Karpas-422 (cell line): ENCODE data around the gene RCOR2. TPM values are rescaled to one million over a fixed set of nuclear protein-coding genes. Genes with fewer than 3 reads are reported as not detected.
A peak's percentile ranks its signal among the peaks of the same experiment; 100 is the strongest.
"Not testable (repeated sequence)": the region's sequence is repeated elsewhere in the genome, so short reads cannot be mapped to it uniquely, and the experiment has no call there.

Source experiments
- DNase-seq: peaks from one replicate; pipeline ENCODE4 v3.0.0-alpha.2; 2015
- H2AFZ ChIP-seq: fragments of 200-600 bp; sonication (generic); 2 replicates; pipeline ENCODE4 v1.6.1; 2014; ENCODE audit warnings: antibody characterized with exemption, low read length, mixed read lengths
- H3K27ac ChIP-seq: fragments of 200-600 bp; sonication (generic); 2 replicates; pipeline ENCODE4 v1.5.1; 2014; ENCODE audit warnings: mild to moderate bottlenecking, low read length, moderate library complexity
- H3K27me3 ChIP-seq: fragments of 200-600 bp; sonication (generic); 2 replicates; pipeline ENCODE4 v1.6.1; 2014; ENCODE audit warnings: low read length, mixed read lengths
- H3K36me3 ChIP-seq: fragments of 200-600 bp; sonication (generic); 2 replicates; pipeline ENCODE4 v1.6.1; 2014; ENCODE audit warnings: low read length, mixed read lengths; ENCODE audit not compliant: insufficient read depth
- H3K4me1 ChIP-seq: fragments of 200-600 bp; sonication (generic); 2 replicates; pipeline ENCODE4 v1.6.1; 2014; ENCODE audit warnings: mild to moderate bottlenecking, low read length, mixed read lengths
- H3K4me2 ChIP-seq: fragments of 200-600 bp; sonication (generic); 2 replicates; pipeline ENCODE4 v1.6.1; 2014; ENCODE audit warnings: low read length, low read depth, mild to moderate bottlenecking; ENCODE audit not compliant: poor library complexity, severe bottlenecking
- H3K4me3 ChIP-seq: fragments of 200-600 bp; sonication (generic); 2 replicates; pipeline ENCODE4 v1.5.1; 2014; ENCODE audit warnings: mild to moderate bottlenecking, antibody characterized with exemption, low read length, mixed read lengths
- H3K79me2 ChIP-seq: fragments of 200-600 bp; sonication (generic); 2 replicates; pipeline ENCODE4 v1.6.1; 2014; ENCODE audit warnings: mild to moderate bottlenecking, low read length, mixed read lengths
- H3K9ac ChIP-seq: fragments of 200-600 bp; sonication (generic); 2 replicates; pipeline ENCODE4 v1.6.0; 2014; ENCODE audit warnings: low read length
- H3K9me2 ChIP-seq: fragments of 200-600 bp; sonication (generic), shearing (Covaris generic); replicated peaks from 2 replicates; pipeline ENCODE4 v1.6.0; 2014; ENCODE audit warnings: mild to moderate bottlenecking, low read length, moderate library complexity; ENCODE audit not compliant: insufficient read depth
- H3K9me3 ChIP-seq: fragments of 300-700, 200-600 bp; sonication (generic); 2 replicates; pipeline ENCODE4 v1.6.1; 2014; ENCODE audit warnings: low read length, mixed read lengths
- H4K20me1 ChIP-seq: fragments of 200-600 bp; sonication (generic); 2 replicates; pipeline ENCODE4 v1.6.1; 2014; ENCODE audit warnings: mild to moderate bottlenecking, antibody characterized with exemption, low read length, low read depth; ENCODE audit not compliant: insufficient read depth
- total RNA-seq: library from RNA; depleted of rRNA; stranded (reverse); fragments of >200 nt; shearing (Covaris generic); gene quantifications from 2 replicates; pipeline ENCODE4 v1.2.3, GENCODE V29; 2014; ENCODE audit warnings: low replicate concordance; rRNA removed

Gene RCOR2
- 2.1 and 2.4 TPM in 2 replicates for total RNA-seq

- Histone ChIP-seq H3K27ac (no peak within 1 kb of the TSS), H3K4me1 (peaks cover 30% of the 10 kb centered on the region), H3K9me3 (no peaks in the 10 kb centered on the region), H3K9ac (peak within 1 kb of the TSS; percentile 75), H3K4me2 (peak within 1 kb of the TSS; percentile 93), H3K27me3 (no peaks in the 10 kb centered on the region), H3K9me2 (no peaks in the 10 kb centered on the region), H3K79me2 (no peaks in the 10 kb centered on the region), H4K20me1 (no peaks in the 10 kb centered on the region), H3K4me3 (peak within 1 kb of the TSS; percentile 71), H3K36me3 (no peaks in the 10 kb centered on the region), H2AFZ (peak within 1 kb of the TSS; percentile 18; the same call in 1 of the 2 replicates)
- DNase-seq = peak; percentile 95
These were observed at the start of gene RCOR2 for GRCh38 chr11:63916837-63917691. TSS of gene RCOR2 (minus strand) at chr11:63917164. CDS start at chr11:63916456, 708 bp downstream.

DNA sequence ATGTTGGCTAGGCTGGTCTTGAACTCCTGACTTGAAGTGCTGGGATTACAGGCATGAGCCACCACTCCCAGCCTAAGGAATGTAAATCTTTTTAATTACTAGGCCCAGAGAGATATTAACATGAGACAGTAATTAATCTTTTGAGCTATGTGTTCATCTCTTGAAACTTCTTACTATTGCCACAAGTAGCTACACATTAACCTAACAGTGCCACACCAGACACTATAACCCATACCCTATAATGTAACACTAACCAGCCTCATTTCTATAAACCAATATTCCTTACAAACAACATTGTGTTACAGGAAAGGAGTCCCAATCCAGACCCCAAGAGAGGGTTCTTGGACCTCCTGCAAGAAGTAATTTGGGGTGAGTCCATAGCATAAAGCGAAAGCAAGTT, 49.5 kb upstream of the RCOR2 start:
- no peak for DNase-seq
- Histone ChIP-seq H2AFZ (no peak overlapping the region), H3K4me3 (no peak overlapping the region), H3K9me3 (no peaks in the 10 kb centered on the region), H3K79me2 (no peaks in the 10 kb centered on the region), H3K9ac (no peak overlapping the region), H3K4me1 (no peaks in the 10 kb centered on the region), H4K20me1 (0 out of 2 replicates have a peak, but pooled peaks cover 5% of the 10 kb centered on the region), H3K36me3 (no peaks in the 10 kb centered on the region), H3K27ac (no peak overlapping the region), H3K4me2 (no peak overlapping the region), H3K9me2 (no peaks in the 10 kb centered on the region), H3K27me3 (no peaks in the 10 kb centered on the region)

- not testable (repeated sequence) for H3K9ac ChIP-seq, H3K4me1 ChIP-seq, H3K27me3 ChIP-seq, H3K9me2 ChIP-seq, H3K27ac ChIP-seq, H3K4me2 ChIP-seq, H3K4me3 ChIP-seq, H4K20me1 ChIP-seq, H3K79me2 ChIP-seq, H3K36me3 ChIP-seq, H2AFZ ChIP-seq, H3K9me3 ChIP-seq, DNase-seq
These were observed 46.9 kb upstream of the RCOR2 start for GRCh38 chr11:63963895-63964294.

DNA sequence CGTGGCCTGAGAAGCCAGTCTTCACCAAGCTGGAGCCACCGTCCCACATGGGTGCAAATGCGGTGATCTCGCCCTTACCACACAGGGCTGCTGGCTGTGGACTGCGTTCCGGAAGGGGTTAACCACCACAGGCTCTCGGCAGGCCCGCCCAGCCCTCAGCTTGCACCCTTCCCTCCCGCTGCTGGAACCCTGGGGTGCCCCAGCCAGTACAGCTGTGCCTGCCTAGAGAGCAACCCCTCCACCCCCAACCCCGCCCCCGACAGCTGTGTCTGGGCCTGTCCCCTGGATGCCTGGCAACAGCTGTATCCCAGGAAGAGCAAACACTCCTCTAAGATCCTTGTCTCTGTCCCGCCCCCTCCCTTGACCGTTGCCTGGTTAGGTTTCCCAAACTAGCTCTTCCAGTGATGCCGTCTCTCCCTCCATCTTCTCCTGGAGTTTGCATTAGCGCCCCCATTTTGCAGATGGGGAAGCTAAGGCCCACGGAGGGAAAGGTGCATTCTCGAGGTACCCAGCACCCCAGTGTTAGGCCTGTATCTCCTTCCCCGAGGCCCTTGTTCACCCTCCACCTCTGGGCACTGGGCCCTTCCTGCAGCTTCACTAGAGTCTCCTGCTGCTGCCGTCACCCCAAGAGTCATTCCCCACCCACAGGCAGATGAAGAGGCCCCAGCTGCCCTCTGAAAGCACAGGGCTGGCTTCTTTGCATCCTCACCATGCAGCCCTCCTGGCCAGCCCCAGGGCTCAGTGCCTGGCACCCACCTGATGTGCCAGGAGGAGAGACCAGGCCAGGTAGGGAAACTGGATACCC, 44.8 kb upstream of the RCOR2 start:
- Histone ChIP-seq H3K4me2 (no peak overlapping the region), H3K9me2 (no peaks in the 10 kb centered on the region), H3K27me3 (no peaks in the 10 kb centered on the region), H3K9ac (no peak overlapping the region), H2AFZ (no peak overlapping the region), H3K79me2 (no peaks in the 10 kb centered on the region), H3K36me3 (no peaks in the 10 kb centered on the region), H3K4me1 (no peaks in the 10 kb centered on the region), H4K20me1 (peaks cover 9% of the 10 kb centered on the region; the same call in 1 of the 2 replicates), H3K4me3 (no peak overlapping the region), H3K27ac (no peak overlapping the region), H3K9me3 (no peaks in the 10 kb centered on the region)
- no peak for DNase-seq

- Histone ChIP-seq H3K4me1 (no peaks in the 10 kb centered on the region), H3K27me3 (no peaks in the 10 kb centered on the region), H3K79me2 (no peaks in the 10 kb centered on the region), H2AFZ (no peak overlapping the region), H3K36me3 (no peaks in the 10 kb centered on the region), H3K27ac (no peak overlapping the region), H3K9me2 (no peaks in the 10 kb centered on the region), H3K4me2 (no peak overlapping the region), H3K9ac (no peak overlapping the region), H3K4me3 (no peak overlapping the region), H4K20me1 (peaks cover 9% of the 10 kb centered on the region; the same call in 1 of the 2 replicates), H3K9me3 (no peaks in the 10 kb centered on the region)
- no peak for DNase-seq
These were observed 41.0 kb upstream of the RCOR2 start for GRCh38 chr11:63958008-63958407.

DNA sequence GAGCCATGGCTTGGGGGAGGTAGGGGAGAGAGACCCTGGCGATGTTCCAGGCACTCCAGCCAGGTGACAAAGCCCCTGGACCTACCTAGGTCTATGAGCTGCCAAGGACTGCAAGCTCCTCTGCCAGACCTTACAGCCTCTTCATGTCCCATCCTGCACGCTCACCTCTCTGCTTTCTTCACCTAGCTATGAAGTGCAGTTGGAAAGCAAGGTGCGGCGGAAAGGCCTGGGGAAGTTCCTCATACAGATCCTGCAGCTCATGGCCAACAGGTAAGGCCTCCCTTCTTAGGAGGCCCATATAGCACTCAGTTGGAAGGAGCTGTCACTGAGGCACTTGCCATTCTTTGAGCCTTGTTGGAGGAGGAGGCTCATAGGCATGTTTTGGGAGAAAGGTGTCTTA, 35.6 kb upstream of the RCOR2 start:
- Histone ChIP-seq H3K4me3 (no peak overlapping the region), H4K20me1 (no peaks in the 10 kb centered on the region), H3K36me3 (peaks cover 9% of the 10 kb centered on the region; the same call in 1 of the 2 replicates)

GRCh38 chr11:63951779-63952536, 35.0 kb upstream of the RCOR2 start:
- H3K9me2 ChIP-seq = no peaks in the 10 kb centered on the region
- H3K9me3 ChIP-seq = no peaks in the 10 kb centered on the region
- no peak overlapping the region for H3K4me2 ChIP-seq
- DNase-seq = no peak
- H3K27ac ChIP-seq = no peak overlapping the region
- H3K36me3 ChIP-seq = peaks cover 10% of the 10 kb centered on the region
- no peak overlapping the region for H2AFZ ChIP-seq
- H4K20me1 ChIP-seq = no peaks in the 10 kb centered on the region
- no peaks in the 10 kb centered on the region for H3K79me2 ChIP-seq
- H3K4me1 ChIP-seq = no peaks in the 10 kb centered on the region
- no peak overlapping the region for H3K9ac ChIP-seq
- no peak overlapping the region for H3K4me3 ChIP-seq
- no peaks in the 10 kb centered on the region for H3K27me3 ChIP-seq

More for the DNA sequence above, 35.6 kb upstream of the RCOR2 start:
- no peak overlapping the region for H3K4me2 ChIP-seq
- no peak overlapping the region for H3K9ac ChIP-seq
- no peak for DNase-seq
- H3K9me2 ChIP-seq = no peaks in the 10 kb centered on the region
- H3K9me3 ChIP-seq = no peaks in the 10 kb centered on the region
- H2AFZ ChIP-seq = no peak overlapping the region
- H3K79me2 ChIP-seq = no peaks in the 10 kb centered on the region
- H3K4me1 ChIP-seq = no peaks in the 10 kb centered on the region
- H3K27ac ChIP-seq = no peak overlapping the region
- H3K27me3 ChIP-seq = no peaks in the 10 kb centered on the region
